PC-3 (cell line): ENCODE data around the gene TMEM38B. TPM values are rescaled to one million over a fixed set of nuclear protein-coding genes. Genes with fewer than 3 reads are reported as not detected.

Source experiments
- ATAC-seq: fragments of 200-7000 bp; cut with Tn5 transposase; 2 replicates; pipeline ENCODE4 v1.9.1; 2020; ENCODE audit warnings: mild to moderate bottlenecking, moderate library complexity
- BruUV-seq: library from RNA; stranded (reverse); fragments of 400-500 nt; replicated peaks from 2 replicates; lab custom pipeline; 2021; lab: Mats Ljungman, UMichigan
- CTCF ChIA-PET: fragments of 300-600 bp; sonication (Branson Sonifier 250); formaldehyde crosslinking; loops from one replicate; lab custom pipeline; 2022; ENCODE audit warnings: antibody characterized with exemption; lab: Charles Lee
- POLR2A ChIA-PET: fragments of 300-600 bp; sonication (Branson Sonifier 250); formaldehyde crosslinking; loops from one replicate; lab custom pipeline; 2022; ENCODE audit warnings: antibody characterized with exemption; ENCODE audit not compliant: unreplicated experiment; lab: Charles Lee
- DNase-seq: peaks from one replicate; pipeline ENCODE4 v3.0.0-alpha.2; 2015
- H2AFZ ChIP-seq: fragments of 300-600 bp; sonication (generic); 2 replicates; pipeline ENCODE4 v1.6.0; 2016; ENCODE audit warnings: antibody characterized with exemption, low read length
- H3F3A ChIP-seq: fragments of 300-600 bp; sonication (generic); one replicate; pipeline ENCODE4 v1.6.0; 2017; ENCODE audit warnings: antibody characterized with exemption, low read length, control low read depth, mild to moderate bottlenecking; ENCODE audit not compliant: unreplicated experiment
- H3K27ac ChIP-seq: fragments of 300-600 bp; sonication (generic); 2 replicates; pipeline ENCODE4 v1.5.1; 2016; ENCODE audit warnings: mild to moderate bottlenecking, low read length
- H3K27me3 ChIP-seq: fragments of 300-600 bp; sonication (generic); 2 replicates; pipeline ENCODE4 v1.6.1; 2016; ENCODE audit warnings: low read length, mixed read lengths
- H3K36me3 ChIP-seq: fragments of 300-600 bp; sonication (generic); 2 replicates; pipeline ENCODE4 v1.6.1; 2016; ENCODE audit warnings: low read depth, mixed run types, low read length, mixed read lengths
- H3K4me1 ChIP-seq: fragments of 300-600 bp; sonication (generic); 2 replicates; pipeline ENCODE4 v1.5.1; 2016; ENCODE audit warnings: low read length; ENCODE audit not compliant: insufficient read depth
- H3K4me2 ChIP-seq: fragments of 300-600 bp; sonication (generic); 2 replicates; pipeline ENCODE4 v1.6.0; 2016; ENCODE audit warnings: low read length
- H3K4me3 ChIP-seq: fragments of 300-600 bp; sonication (generic); 2 replicates; pipeline ENCODE4 v1.5.1; 2016; ENCODE audit warnings: mild to moderate bottlenecking, low read length, mixed read lengths
- H3K79me2 ChIP-seq: fragments of 300-600 bp; sonication (generic); 2 replicates; pipeline ENCODE4 v1.6.1; 2017; ENCODE audit warnings: low read length, mixed read lengths
- H3K9ac ChIP-seq: fragments of 300-600 bp; sonication (generic); 2 replicates; pipeline ENCODE4 v1.6.0; 2016; ENCODE audit warnings: mild to moderate bottlenecking, low read length
- H3K9me2 ChIP-seq: fragments of 300-600 bp; sonication (generic); replicated peaks from 2 replicates; pipeline ENCODE4 v1.6.1; 2016; ENCODE audit warnings: mixed run types, low read length, mixed read lengths
- H3K9me3 ChIP-seq: fragments of 300-600 bp; sonication (generic); 2 replicates; pipeline ENCODE4 v1.6.1; 2016; ENCODE audit warnings: low read length, mixed read lengths
- H4K20me1 ChIP-seq: fragments of 300-600 bp; sonication (generic); 2 replicates; pipeline ENCODE4 v1.6.1; 2016; ENCODE audit warnings: low read length, mixed read lengths
- EZH2 ChIP-seq: fragments of 300-600 bp; sonication (generic); IDR thresholded peaks from one replicate; pipeline ENCODE4 v1.6.1; 2017; ENCODE audit warnings: antibody characterized with exemption, mild to moderate bottlenecking, low read length; ENCODE audit not compliant: unreplicated experiment
- EZH2phosphoT487 ChIP-seq: fragments of 300-600 bp; sonication (generic); IDR thresholded peaks from 2 replicates; pipeline ENCODE4 v1.6.1; 2018; ENCODE audit warnings: mild to moderate bottlenecking, antibody characterized with exemption, low read length, borderline replicate concordance
- intact Hi-C: fragments of 100-400 bp; cut with micrococcal nuclease; formaldehyde crosslinking; loops from 2 replicates; pipeline ENCODE4 v1.9.0; 2023
- total RNA-seq: library from RNA; depleted of rRNA; stranded (reverse); fragments of >200 nt; gene quantifications from 2 replicates; pipeline ENCODE4 v1.2.3, GENCODE V29; 2014
- TF ChIP-seq, protein P1 (sequence below): fragments of 300-600 bp; sonication (generic); conservative IDR thresholded peaks from 2 replicates; pipeline ENCODE4 v1.5.1; 2017; ENCODE audit warnings: antibody characterized with exemption, low read depth, mild to moderate bottlenecking, low read length

Gene TMEM38B
- total RNA-seq, 1 experiment from 2014 or later = 16.0 TPM

DNA sequence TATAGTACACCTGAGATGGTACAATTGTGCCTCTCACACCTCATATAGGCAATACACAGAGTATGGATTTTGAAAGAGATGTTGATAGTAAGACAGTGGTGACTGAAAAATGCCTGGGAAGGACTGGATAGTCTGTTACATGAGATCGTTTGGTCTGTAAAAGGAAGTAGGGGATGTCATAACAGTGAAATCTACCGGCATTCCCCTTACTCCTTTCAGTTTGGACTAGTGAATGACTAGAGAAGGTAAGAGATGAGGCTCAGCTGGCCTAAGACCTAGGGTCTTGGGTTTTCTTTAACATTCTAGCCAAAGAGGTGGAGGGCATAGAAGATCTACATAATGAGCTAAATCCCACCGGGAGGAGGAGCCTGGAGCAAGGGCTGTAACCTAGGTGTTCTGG is 24.0 kb upstream of the TMEM38B start:
- POLR2A ChIA-PET = no interaction called here
- CTCF ChIA-PET = no interaction called here
- intact Hi-C loops = no loop called here

DNA sequence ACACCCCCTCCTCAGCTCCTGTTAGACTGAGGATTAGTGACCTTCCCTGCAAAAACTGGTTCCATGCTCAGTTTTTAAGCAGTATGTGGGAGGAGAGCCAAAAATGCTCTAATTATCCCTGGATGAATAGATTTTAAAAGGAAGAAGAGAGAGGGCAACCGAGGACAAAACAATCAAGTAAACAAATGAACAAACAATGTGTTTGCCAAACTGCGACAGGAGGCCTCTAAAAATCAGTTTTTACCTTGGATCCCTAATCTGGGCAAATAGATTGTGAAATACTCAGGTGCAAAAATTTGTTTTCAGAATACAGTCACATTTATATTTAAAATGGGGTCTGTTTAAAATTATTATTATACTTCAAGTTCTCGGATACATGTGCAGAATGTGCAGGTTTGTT is 23.6 kb upstream of the TMEM38B start:
- Histone ChIP-seq H3K9me3 (no peaks in the 10 kb centered on the region), H3K36me3 (no peaks in the 10 kb centered on the region), H3K79me2 (no peaks in the 10 kb centered on the region), H3K9me2 (no peaks in the 10 kb centered on the region), H3K4me1 (no peaks in the 10 kb centered on the region), H3K4me2 (no peak overlapping the region), H3K9ac (no peak overlapping the region), H3K27ac (no peak overlapping the region), H2AFZ (no peak overlapping the region), H4K20me1 (no peaks in the 10 kb centered on the region), H3K27me3 (no peaks in the 10 kb centered on the region), H3F3A (no peaks in the 10 kb centered on the region), H3K4me3 (no peak overlapping the region)
- TF ChIP-seq, protein P1, sequence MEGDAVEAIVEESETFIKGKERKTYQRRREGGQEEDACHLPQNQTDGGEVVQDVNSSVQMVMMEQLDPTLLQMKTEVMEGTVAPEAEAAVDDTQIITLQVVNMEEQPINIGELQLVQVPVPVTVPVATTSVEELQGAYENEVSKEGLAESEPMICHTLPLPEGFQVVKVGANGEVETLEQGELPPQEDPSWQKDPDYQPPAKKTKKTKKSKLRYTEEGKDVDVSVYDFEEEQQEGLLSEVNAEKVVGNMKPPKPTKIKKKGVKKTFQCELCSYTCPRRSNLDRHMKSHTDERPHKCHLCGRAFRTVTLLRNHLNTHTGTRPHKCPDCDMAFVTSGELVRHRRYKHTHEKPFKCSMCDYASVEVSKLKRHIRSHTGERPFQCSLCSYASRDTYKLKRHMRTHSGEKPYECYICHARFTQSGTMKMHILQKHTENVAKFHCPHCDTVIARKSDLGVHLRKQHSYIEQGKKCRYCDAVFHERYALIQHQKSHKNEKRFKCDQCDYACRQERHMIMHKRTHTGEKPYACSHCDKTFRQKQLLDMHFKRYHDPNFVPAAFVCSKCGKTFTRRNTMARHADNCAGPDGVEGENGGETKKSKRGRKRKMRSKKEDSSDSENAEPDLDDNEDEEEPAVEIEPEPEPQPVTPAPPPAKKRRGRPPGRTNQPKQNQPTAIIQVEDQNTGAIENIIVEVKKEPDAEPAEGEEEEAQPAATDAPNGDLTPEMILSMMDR = no peak
- no peak for TF ChIP-seq EZH2phosphoT487
- TF ChIP-seq EZH2 = no peak
- no peak for DNase-seq
- POLR2A ChIA-PET = no interaction called here
- intact Hi-C loops = no loop called here
- CTCF ChIA-PET = no interaction called here
- ATAC-seq = no peak
- no TSS peak for BruUV-seq

More for the DNA sequence above, 24.0 kb upstream of the TMEM38B start:
- Histone ChIP-seq H3K9me3 (no peaks in the 10 kb centered on the region), H3K79me2 (no peaks in the 10 kb centered on the region), H3F3A (no peaks in the 10 kb centered on the region), H3K9me2 (no peaks in the 10 kb centered on the region), H3K4me3 (no peak overlapping the region), H2AFZ (no peak overlapping the region), H4K20me1 (no peaks in the 10 kb centered on the region), H3K27me3 (no peaks in the 10 kb centered on the region), H3K9ac (no peak overlapping the region), H3K4me2 (no peak overlapping the region), H3K36me3 (no peaks in the 10 kb centered on the region), H3K4me1 (no peaks in the 10 kb centered on the region), H3K27ac (no peak overlapping the region)
- DNase-seq = no peak
- TF ChIP-seq EZH2phosphoT487 (no peak), EZH2 (no peak)
- TF ChIP-seq, protein P1 = no peak
- BruUV-seq = no TSS peak
- no peak for ATAC-seq

DNA sequence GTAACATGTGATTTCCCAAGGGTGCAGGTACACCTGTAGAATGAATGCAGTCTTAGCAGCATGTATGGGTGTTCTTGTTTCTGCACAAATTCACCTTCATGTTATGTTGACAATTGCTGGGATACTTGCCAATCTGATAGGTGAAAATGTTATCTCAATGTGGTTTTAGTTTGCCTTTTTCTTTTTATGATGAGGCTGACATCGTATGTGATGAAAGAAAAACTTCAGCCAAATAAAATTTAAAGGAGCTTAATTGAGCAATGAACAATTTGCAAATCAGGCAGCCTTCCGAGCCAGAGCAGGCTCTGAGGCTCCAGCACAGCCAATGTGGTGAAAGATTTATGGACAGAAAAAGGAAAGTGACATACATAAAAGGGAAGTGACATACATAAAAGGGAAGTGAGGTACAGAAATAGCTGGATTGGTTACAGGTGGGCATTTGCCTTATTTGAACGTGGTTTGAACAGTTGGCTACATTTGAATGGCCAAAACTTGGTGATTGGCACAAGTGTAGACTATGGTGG is 21.6 kb upstream of the TMEM38B start:
- no peaks in the 10 kb centered on the region for H3F3A ChIP-seq
- ChIA-PET POLR2A (no interaction called here), CTCF (no interaction called here)
- intact Hi-C loops = no loop called here
- H3K27ac ChIP-seq = no peak overlapping the region
- no peak for TF ChIP-seq EZH2phosphoT487
- TF ChIP-seq EZH2 = no peak
- TF ChIP-seq, protein P1 = no peak
- no peaks in the 10 kb centered on the region for H3K36me3 ChIP-seq
- H3K4me3 ChIP-seq = no peak overlapping the region
- H3K79me2 ChIP-seq = no peaks in the 10 kb centered on the region
- no peak overlapping the region for H2AFZ ChIP-seq
- H4K20me1 ChIP-seq = no peaks in the 10 kb centered on the region
- no peaks in the 10 kb centered on the region for H3K9me3 ChIP-seq
- no TSS peak for BruUV-seq
- no peak for DNase-seq
- no peak overlapping the region for H3K9ac ChIP-seq
- no peaks in the 10 kb centered on the region for H3K27me3 ChIP-seq
- H3K4me2 ChIP-seq = no peak overlapping the region
- ATAC-seq = no peak
- no peaks in the 10 kb centered on the region for H3K9me2 ChIP-seq
- no peaks in the 10 kb centered on the region for H3K4me1 ChIP-seq
